Stomach (tissue), 9 donors: ENCODE results near the gene PDHX. TPM values are rescaled to one million over a fixed set of nuclear protein-coding genes. Genes with fewer than 3 reads are reported as not detected.

Source experiments
- DNase-seq, 2 donors: peaks; one replicate each; pipeline versions ENCODE4 v3.0.0 to v3.0.0-alpha.2; 2013 to 2019
- H3K27ac ChIP-seq, 5 donors: fragments of 200-600 bp in 4 of 5; sonication (generic) in 4 of 5; one replicate each; pipeline ENCODE4 v1.5.1; 2013 to 2019; ENCODE audit warnings: mild to moderate bottlenecking in 1 of 5, moderate library complexity in 1 of 5
- H3K27me3 ChIP-seq, 3 donors: fragments of 200-600 bp; sonication (generic); one replicate each; pipeline ENCODE4 v1.5.1; 2017 to 2019; ENCODE audit warnings: mixed run types in 1 of 3
- H3K36me3 ChIP-seq, 4 donors: fragments of 200-600 bp; sonication (generic); 1 replicate in 3 of 4; 2 replicates in 1 of 4; pipeline ENCODE4 v1.5.1; 2016 to 2019
- H3K4me1 ChIP-seq, 4 donors: fragments of 200-600 bp; sonication (generic); one replicate each; pipeline ENCODE4 v1.5.1; 2016 to 2019
- H3K4me3 ChIP-seq, 4 donors: fragments of 200-600 bp; sonication (generic) in 3 of 4; one replicate each; pipeline ENCODE4 v1.5.1; 2016 to 2019; ENCODE audit warnings: mild to moderate bottlenecking in 1 of 4
- H3K9me3 ChIP-seq, 4 donors: fragments of 200-600 bp; sonication (generic); one replicate each; pipeline ENCODE4 v1.5.1; 2016 to 2019
- CTCF ChIP-seq, 7 experiments: fragments of 450-650 bp in 4 of 7; fragments of 200-600 bp in 3 of 7; sonication (generic) in 3 of 7; IDR thresholded peaks; one replicate each; pipeline ENCODE4 v1.5.1; 2016 to 2019; ENCODE audit warnings: antibody characterized with exemption in 7 of 7, control low read depth in 2 of 7, mild to moderate bottlenecking in 1 of 7
- EP300 ChIP-seq: sonication (generic); formaldehyde crosslinking; IDR thresholded peaks from one replicate; pipeline ENCODE4 v1.6.1; 2017; ENCODE audit warnings: antibody characterized with exemption
- POLR2A ChIP-seq, 4 donors: fragments of 450-650 bp; IDR thresholded peaks; one replicate each; pipeline ENCODE4 v1.6.1; 2016; ENCODE audit warnings: antibody characterized with exemption in 4 of 4, control low read depth in 2 of 4, mild to moderate bottlenecking in 1 of 4, moderate library complexity in 1 of 4
- POLR2AphosphoS5 ChIP-seq, 3 donors: sonication (generic); formaldehyde crosslinking; IDR thresholded peaks; one replicate each; pipeline ENCODE4 v1.6.1; 2016; ENCODE audit warnings: antibody characterized with exemption in 3 of 3
- WGBS, 5 donors: extraction: QIAGEN DNeasy Blood & Tissue Kit in 3 of 5; methylation state at CpG; one replicate each; pipeline versions ENCODE4 v1.1.5 to v1.1.7; 2013 to 2018; 5-methylcytosine and 5-hydroxymethylcytosine counted together
- intact Hi-C: fragments of 100-400 bp; cut with DNase I; formaldehyde crosslinking; loops from one replicate; pipeline ENCODE4 v1.15.1; 2023; ENCODE audit warnings: low total_unique reads
- polyA plus RNA-seq, 3 donors: library from polyadenylated mRNA; stranded (reverse); fragments of 200-250 nt; gene quantifications; one replicate each; pipeline ENCODE4 v1.2.3, GENCODE V29; 2013
- small RNA-seq, 4 donors: library from RNA; depleted of rRNA; stranded (forward); fragments of <200 nt; gene quantifications; one replicate each; pipeline ENCODE3, GENCODE V24; 2016
- total RNA-seq, 5 donors: library from RNA; depleted of rRNA; stranded (reverse); fragments of >200 nt; gene quantifications; one replicate each; pipeline versions ENCODE4 v1.1.0 to v1.2.3, GENCODE V29; 2014 to 2016
- donor health status: healthy with polysubstance abuse.
- donor health status: Bipolar disorder and iron deficiency.
- donor health status: healthy.

PDHX gene
- total and polyA plus RNA-seq, 8 donors = 4.1 to 45.9 (median 23.3) TPM

GRCh38 chr11:35042224-35042623, 125.8 kb downstream of the PDHX start:
- no peak overlapping the region for H3K4me3 ChIP-seq
- intact Hi-C loops = no loop called here
- TF ChIP-seq CTCF (IDR thresholded peaks at IDR 0.05) (no peak), POLR2AphosphoS5 (IDR thresholded peaks at IDR 0.05) (no peak), EP300 (no peak), POLR2A (IDR thresholded peaks at IDR 0.05) (no peak)
- H3K4me1 ChIP-seq = peaks cover 0 to 39% (median 7%) of the 10 kb centered on the region in 4 donors
- no peaks in the 10 kb centered on the region for H3K9me3 ChIP-seq
- DNase-seq = no peak
- no peaks in the 10 kb centered on the region for H3K36me3 ChIP-seq
- H3K27me3 ChIP-seq = no peaks in the 10 kb centered on the region
- H3K27ac ChIP-seq = no peak overlapping the region

GRCh38 chr11:35042913-35043312, 126.5 kb downstream of the PDHX start:
- Histone ChIP-seq H3K27me3 (no peaks in the 10 kb centered on the region), H3K4me1 (peaks cover 0 to 43% (median 7%) of the 10 kb centered on the region in 4 donors), H3K36me3 (no peaks in the 10 kb centered on the region), H3K4me3 (no peak overlapping the region), H3K9me3 (no peaks in the 10 kb centered on the region), H3K27ac (no peak overlapping the region)
- whole genome bisulfite sequencing, 5 donors = 68 to 91% (median 78%) methylated on average over 3 of the region's 3 CpGs
- DNase-seq = no peak
- no peak for TF ChIP-seq EP300
- no peak for TF ChIP-seq CTCF (IDR thresholded peaks at IDR 0.05)
- no peak for TF ChIP-seq POLR2AphosphoS5 (IDR thresholded peaks at IDR 0.05)
- no peak for TF ChIP-seq POLR2A (IDR thresholded peaks at IDR 0.05)
- intact Hi-C loops = no loop called here

- DNase-seq = peak in 1 of 2 donors; percentile 70
- no peak for TF ChIP-seq POLR2AphosphoS5 (IDR thresholded peaks at IDR 0.05)
- TF ChIP-seq CTCF (IDR thresholded peaks at IDR 0.05) = no peak
- no peak for TF ChIP-seq POLR2A (IDR thresholded peaks at IDR 0.05)
- TF ChIP-seq EP300 = no peak
- Histone ChIP-seq H3K4me3 (no peak overlapping the region), H3K27ac (no peak overlapping the region), H3K9me3 (no peaks in the 10 kb centered on the region), H3K27me3 (no peaks in the 10 kb centered on the region), H3K36me3 (no peaks in the 10 kb centered on the region), H3K4me1 (peaks cover 0 to 47% (median 7%) of the 10 kb centered on the region in 4 donors)
- intact Hi-C loops = no loop called here
- WGBS, 5 donors = 60 to 82% (median 70%) methylated on average over 1 of the region's 1 CpG
Measured at GRCh38 chr11:35043936-35044335, 127.5 kb downstream of the PDHX start.

GRCh38 chr11:35045236-35045820, 128.9 kb downstream of the PDHX start:
- peak in 1 of 2 donors; percentile 82 for DNase-seq
- Histone ChIP-seq H3K4me3 (no peak overlapping the region), H3K27ac (peak overlapping the region in 3 of 5 donors; percentile 31 to 41 (median 33)), H3K27me3 (no peaks in the 10 kb centered on the region), H3K36me3 (no peaks in the 10 kb centered on the region), H3K9me3 (no peaks in the 10 kb centered on the region), H3K4me1 (peaks cover 0 to 47% (median 9%) of the 10 kb centered on the region in 4 donors)
- TF ChIP-seq POLR2A (IDR thresholded peaks at IDR 0.05) (no peak), POLR2AphosphoS5 (IDR thresholded peaks at IDR 0.05) (no peak), EP300 (no peak)
- intact Hi-C loops = no loop called here
- WGBS, 5 donors = 50 to 75% (median 61%) methylated on average over 8 of the region's 8 CpGs

Small RNA genes within 50 kb of the gene (small RNA-seq; reads per million reads assigned to genes)
- gene MIR1343 = 0.10 to 0.53 (median 0.22) reads per million in 4 donors

Other genes with a start within 250 kb of the PDHX start
- gene APIP, start 239 bp upstream of the PDHX start, total RNA-seq = 10 to 100 TPM in 4 of 5 donors, 1 to 10 TPM in 1; 7.6 to 41.7 (median 26.8) TPM
- gene APIP, start 239 bp upstream of the PDHX start, polyA plus RNA-seq = 10 to 100 TPM; 22.3 to 42.9 (median 40.0) TPM
- gene CD44, start 222.6 kb downstream of the PDHX start, total RNA-seq = 100 to 1,000 TPM in 3 of 5 donors, 10 to 100 TPM in 2; 47.5 to 229 (median 176) TPM
- gene CD44, start 222.6 kb downstream of the PDHX start, polyA plus RNA-seq = 100 to 1,000 TPM in 1 of 3 donors, 10 to 100 TPM in 2; 52.4 to 125 (median 65.5) TPM